ENCODE measurements around the gene ODAD2.

Gene ODAD2

GRCh38 chr10:28043941-28044340 is 45.1 kb upstream of the ODAD2 start:
- H4K20me1 ChIP-seq (ENCODE audit: insufficient read depth, low read length): no peaks in the 10 kb centered on the region
- no peaks in the 10 kb centered on the region for H3K9me3 ChIP-seq (replicated peaks; ENCODE audit: insufficient read depth, low read length)
- H3K27me3 ChIP-seq (replicated peaks; ENCODE audit: insufficient read depth, low read length): no peaks in the 10 kb centered on the region
- H3K4me2 ChIP-seq (ENCODE audit: low read depth, low read length): no peak overlapping the region
- H3K36me3 ChIP-seq (replicated peaks; ENCODE audit: insufficient read depth, low read length): no peaks in the 10 kb centered on the region
- DNase-seq: no peak
- no peak overlapping the region for H3K27ac ChIP-seq (ENCODE audit: low read length)
- no peaks in the 10 kb centered on the region for H3F3A ChIP-seq (ENCODE audit: insufficient read depth, low read length)
- no peaks in the 10 kb centered on the region for H3K79me2 ChIP-seq (ENCODE audit: low read length)
- H3K4me3 ChIP-seq (ENCODE audit: low read length): no peak overlapping the region
- no peak overlapping the region for H3K9ac ChIP-seq (ENCODE audit: low read length)
- TF ChIP-seq EZH2 (optimal IDR thresholded peaks at IDR 0.05; ENCODE audit: low read depth, low read length) (no peak), EZH2phosphoT487 (IDR thresholded peaks at IDR 0.05; ENCODE audit: low read length) (no peak)
- TF ChIP-seq, protein P1, sequence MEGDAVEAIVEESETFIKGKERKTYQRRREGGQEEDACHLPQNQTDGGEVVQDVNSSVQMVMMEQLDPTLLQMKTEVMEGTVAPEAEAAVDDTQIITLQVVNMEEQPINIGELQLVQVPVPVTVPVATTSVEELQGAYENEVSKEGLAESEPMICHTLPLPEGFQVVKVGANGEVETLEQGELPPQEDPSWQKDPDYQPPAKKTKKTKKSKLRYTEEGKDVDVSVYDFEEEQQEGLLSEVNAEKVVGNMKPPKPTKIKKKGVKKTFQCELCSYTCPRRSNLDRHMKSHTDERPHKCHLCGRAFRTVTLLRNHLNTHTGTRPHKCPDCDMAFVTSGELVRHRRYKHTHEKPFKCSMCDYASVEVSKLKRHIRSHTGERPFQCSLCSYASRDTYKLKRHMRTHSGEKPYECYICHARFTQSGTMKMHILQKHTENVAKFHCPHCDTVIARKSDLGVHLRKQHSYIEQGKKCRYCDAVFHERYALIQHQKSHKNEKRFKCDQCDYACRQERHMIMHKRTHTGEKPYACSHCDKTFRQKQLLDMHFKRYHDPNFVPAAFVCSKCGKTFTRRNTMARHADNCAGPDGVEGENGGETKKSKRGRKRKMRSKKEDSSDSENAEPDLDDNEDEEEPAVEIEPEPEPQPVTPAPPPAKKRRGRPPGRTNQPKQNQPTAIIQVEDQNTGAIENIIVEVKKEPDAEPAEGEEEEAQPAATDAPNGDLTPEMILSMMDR (IDR thresholded peaks at IDR 0.05; ENCODE audit: low read length): no peak
- H3K9me2 ChIP-seq (replicated peaks; ENCODE audit: insufficient read depth, low read length): no peaks in the 10 kb centered on the region
- no peak overlapping the region for H2AFZ ChIP-seq (ENCODE audit: low read length)
- H3K4me1 ChIP-seq (ENCODE audit: low read length): no peaks in the 10 kb centered on the region

GRCh38 chr10:28036587-28036986 is 37.7 kb upstream of the ODAD2 start:
- Histone ChIP-seq H3F3A (ENCODE audit: insufficient read depth, low read length) (no peaks in the 10 kb centered on the region), H2AFZ (ENCODE audit: low read length) (no peak overlapping the region), H3K9me3 (replicated peaks; ENCODE audit: insufficient read depth, low read length) (no peaks in the 10 kb centered on the region), H3K9me2 (replicated peaks; ENCODE audit: insufficient read depth, low read length) (no peaks in the 10 kb centered on the region), H4K20me1 (ENCODE audit: insufficient read depth, low read length) (no peaks in the 10 kb centered on the region), H3K9ac (ENCODE audit: low read length) (no peak overlapping the region), H3K36me3 (replicated peaks; ENCODE audit: insufficient read depth, low read length) (no peaks in the 10 kb centered on the region), H3K4me3 (ENCODE audit: low read length) (no peak overlapping the region), H3K4me1 (ENCODE audit: low read length) (no peaks in the 10 kb centered on the region), H3K27ac (ENCODE audit: low read length) (no peak overlapping the region), H3K4me2 (ENCODE audit: low read depth, low read length) (no peak overlapping the region), H3K79me2 (ENCODE audit: low read length) (no peaks in the 10 kb centered on the region), H3K27me3 (replicated peaks; ENCODE audit: insufficient read depth, low read length) (no peaks in the 10 kb centered on the region)
- TF ChIP-seq, protein P1 (IDR thresholded peaks at IDR 0.05; ENCODE audit: low read length): no peak
- TF ChIP-seq EZH2phosphoT487 (IDR thresholded peaks at IDR 0.05; ENCODE audit: low read length) (no peak), EZH2 (optimal IDR thresholded peaks at IDR 0.05; ENCODE audit: low read depth, low read length) (no peak)
- DNase-seq: no peak

DNA sequence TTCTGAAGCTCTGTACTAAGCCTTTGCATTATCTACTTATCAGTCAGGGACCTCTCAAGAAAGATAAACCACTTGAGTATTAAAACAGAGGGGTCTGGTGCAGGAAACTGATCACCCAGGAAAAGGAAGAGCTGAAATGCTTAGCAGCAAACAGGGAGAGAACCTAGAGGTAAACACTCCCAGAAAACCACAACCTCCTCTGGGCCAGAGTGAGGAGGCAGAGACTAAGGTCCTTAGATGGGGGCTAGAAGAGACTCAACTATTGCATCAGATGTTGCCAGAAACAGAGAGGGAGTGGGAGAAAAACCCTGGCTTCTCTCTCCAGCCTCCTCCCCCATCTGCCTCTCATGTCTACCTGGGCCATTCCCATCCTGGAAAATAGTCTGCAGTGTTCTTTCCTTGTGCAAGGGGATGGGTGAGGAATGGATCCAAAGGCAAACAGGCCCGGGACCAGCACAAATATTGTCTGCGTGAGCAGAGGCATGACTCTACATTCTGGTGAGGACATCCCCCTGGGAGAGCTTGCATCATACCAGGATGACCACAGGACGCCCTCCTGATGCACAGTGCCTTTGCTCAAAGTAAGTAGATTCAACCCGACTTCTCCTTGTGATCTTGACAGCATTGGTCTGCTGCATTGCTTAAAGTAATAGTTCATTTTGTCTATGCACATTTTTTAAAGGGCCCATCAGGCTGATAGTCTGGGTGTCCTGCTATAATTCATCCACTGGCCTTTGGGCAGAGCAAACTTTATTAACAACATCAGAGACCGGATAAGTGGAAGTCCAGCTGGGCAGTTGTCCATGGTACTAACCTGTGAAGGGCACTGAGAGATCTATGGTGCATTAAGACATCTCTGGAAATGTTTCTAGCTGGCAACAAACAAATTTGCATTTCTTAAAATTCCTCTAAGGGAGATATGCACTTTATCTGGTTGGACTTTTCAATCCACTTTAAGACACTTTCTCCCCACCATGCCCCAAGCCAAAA is 22.4 kb upstream of the ODAD2 start:
- H3K4me2 ChIP-seq (ENCODE audit: low read depth, low read length): no peak overlapping the region
- 0 out of 2 replicates have a peak, but pooled peaks cover 6% of the 10 kb centered on the region for H3K4me1 ChIP-seq (ENCODE audit: low read length)
- no peaks in the 10 kb centered on the region for H3F3A ChIP-seq (ENCODE audit: insufficient read depth, low read length)
- H3K36me3 ChIP-seq (replicated peaks; ENCODE audit: insufficient read depth, low read length): no peaks in the 10 kb centered on the region
- H3K9me3 ChIP-seq (replicated peaks; ENCODE audit: insufficient read depth, low read length): no peaks in the 10 kb centered on the region
- H3K79me2 ChIP-seq (ENCODE audit: low read length): no peaks in the 10 kb centered on the region
- TF ChIP-seq, protein P1 (IDR thresholded peaks at IDR 0.05; ENCODE audit: low read length): no peak
- TF ChIP-seq EZH2 (optimal IDR thresholded peaks at IDR 0.05; ENCODE audit: low read depth, low read length): no peak
- no peak for TF ChIP-seq EZH2phosphoT487 (IDR thresholded peaks at IDR 0.05; ENCODE audit: low read length)
- no peak overlapping the region for H3K27ac ChIP-seq (ENCODE audit: low read length)
- no peak overlapping the region for H2AFZ ChIP-seq (ENCODE audit: low read length)
- no peak for DNase-seq
- no peak overlapping the region for H3K9ac ChIP-seq (ENCODE audit: low read length)
- no peak overlapping the region for H3K4me3 ChIP-seq (ENCODE audit: low read length)
- no peaks in the 10 kb centered on the region for H3K9me2 ChIP-seq (replicated peaks; ENCODE audit: insufficient read depth, low read length)
- H3K27me3 ChIP-seq (replicated peaks; ENCODE audit: insufficient read depth, low read length): no peaks in the 10 kb centered on the region
- H4K20me1 ChIP-seq (ENCODE audit: insufficient read depth, low read length): no peaks in the 10 kb centered on the region
